Adipose tissue (tissue), 3 donors: ENCODE data around the gene GOLGA3. TPM values are rescaled to one million over a fixed set of nuclear protein-coding genes. Genes with fewer than 3 reads are reported as not detected.
"Not testable (repeated sequence)": the region's sequence is repeated elsewhere in the genome, so short reads cannot be mapped to it uniquely, and the experiment has no call there.

ENCODE experiments used
- H3K27ac ChIP-seq: one replicate; pipeline ENCODE4 v1.5.1; 2013; ENCODE audit warnings: low read depth, low read length
- WGBS, 3 donors: extraction: QIAGEN DNeasy Blood & Tissue Kit; methylation state at CpG; one replicate each; pipeline ENCODE4 v1.1.7; 2013; 5-methylcytosine and 5-hydroxymethylcytosine counted together
- polyA plus RNA-seq, 3 donors: library from polyadenylated mRNA; stranded (reverse); fragments of 200-250 nt; gene quantifications; one replicate each; pipeline ENCODE4 v1.2.3, GENCODE V29; 2013
- donor health status: healthy with polysubstance abuse.
- donor health status: Bipolar disorder and iron deficiency.
- donor health status: healthy.

GOLGA3 gene
- polyA plus RNA-seq, 3 donors, result 13.2 to 34.8 (median 14.1) TPM

DNA sequence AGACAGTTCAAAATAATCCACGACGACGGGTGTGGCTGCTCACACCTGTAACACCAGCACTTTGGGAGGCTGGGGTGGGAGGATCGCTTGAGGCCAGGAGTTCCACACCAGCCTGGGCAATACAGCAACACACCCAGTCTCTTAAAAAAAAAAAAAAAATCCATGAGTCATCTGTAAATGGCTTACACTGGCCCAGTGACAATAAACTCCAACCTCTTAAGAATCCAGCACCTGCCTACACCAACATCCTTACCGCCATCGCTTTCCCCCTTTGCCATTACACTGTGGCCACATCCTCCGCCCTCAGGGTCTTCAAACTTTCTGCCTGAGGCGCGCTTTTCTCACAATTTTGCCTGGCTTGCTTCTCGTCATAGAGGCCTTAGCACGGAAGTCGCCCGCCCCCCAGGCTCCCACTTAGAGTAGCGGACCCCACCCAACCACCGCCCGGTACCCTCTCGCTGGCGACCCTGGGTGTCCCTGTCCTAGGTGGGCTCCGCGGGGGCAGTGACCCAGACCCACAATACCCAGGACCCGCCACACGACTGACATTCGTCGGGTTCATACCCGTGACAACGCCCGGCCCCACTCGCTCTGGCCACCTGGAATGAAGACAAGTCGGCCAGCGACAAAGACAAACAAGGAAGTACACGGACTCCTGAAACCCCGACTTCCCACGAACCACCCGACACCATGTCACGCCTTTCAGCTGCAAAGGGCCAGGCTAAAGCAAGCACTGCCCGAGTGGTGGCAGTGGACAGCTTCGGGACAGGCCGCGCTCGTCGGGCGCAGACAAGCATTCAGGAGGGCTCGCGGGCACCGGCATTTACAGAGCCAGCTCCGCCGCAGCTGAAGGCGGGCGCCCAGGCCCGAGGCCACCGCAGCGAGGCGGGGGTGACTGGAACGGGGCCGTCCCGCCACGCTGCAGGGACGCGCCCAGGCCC, 636 bp downstream of the GOLGA3 start:
- WGBS, 3 donors, result 8 to 10% (median 10%) methylated on average over 51 to 59 of the region's 59 CpGs

GRCh38 chr12:132825861-132826260, 2.8 kb downstream of the GOLGA3 start:
- 90 to 96% (median 90%) methylated on average over 16 of the region's 16 CpGs for WGBS, 3 donors
- no peak overlapping the region for H3K27ac ChIP-seq

More for the DNA sequence above, 636 bp downstream of the GOLGA3 start:
- H3K27ac ChIP-seq, result no peak overlapping the region

GRCh38 chr12:132825089-132825488, 3.6 kb downstream of the GOLGA3 start:
- no peak overlapping the region for H3K27ac ChIP-seq
- 92 to 93% (median 92%) methylated on average over 18 of the region's 18 CpGs for WGBS, 3 donors

DNA sequence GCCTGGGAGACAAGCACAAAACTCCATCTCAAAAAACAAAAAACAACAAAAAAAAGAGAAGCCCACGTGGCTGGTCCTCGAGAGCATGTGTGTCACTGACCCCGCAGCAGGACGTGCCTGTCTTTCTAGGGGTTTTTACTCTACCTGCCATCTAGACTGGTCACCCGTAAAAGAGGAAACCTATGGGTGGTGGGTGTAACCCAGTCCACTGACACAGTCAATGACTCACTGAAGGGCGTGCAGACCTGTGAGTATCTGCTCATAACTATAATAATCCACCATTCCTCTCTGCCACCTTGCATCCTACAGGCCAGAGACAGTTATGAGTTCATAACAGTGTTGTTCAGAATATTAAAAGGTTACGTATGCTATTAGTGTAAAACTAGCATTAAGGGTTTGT, 4.6 kb downstream of the GOLGA3 start:
- 82 to 84% (median 84%) methylated on average over 7 of the region's 7 CpGs for WGBS, 3 donors
- H3K27ac ChIP-seq, result no peak overlapping the region

DNA sequence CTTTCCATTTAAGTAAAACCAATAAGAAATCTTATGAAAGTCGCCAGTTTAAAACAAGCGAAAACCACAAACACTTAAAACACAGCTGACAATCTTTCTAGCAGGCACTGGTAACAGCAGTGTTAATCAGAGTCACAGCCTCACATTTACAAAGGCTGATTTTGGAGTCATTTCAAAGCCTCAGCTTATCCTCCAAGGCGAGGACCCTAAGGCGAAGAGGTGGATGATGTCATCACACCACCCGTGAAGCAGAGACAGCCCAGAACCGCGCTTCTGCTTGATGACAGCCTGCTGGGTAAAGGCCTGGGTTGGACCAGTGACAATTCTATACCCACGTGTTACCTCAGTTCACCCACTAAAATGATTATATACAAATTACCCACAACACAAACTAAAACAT, 10.1 kb downstream of the GOLGA3 start:
- no peak overlapping the region for H3K27ac ChIP-seq
- WGBS, 3 donors, result 88 to 92% (median 92%) methylated on average over 8 of the region's 8 CpGs

DNA sequence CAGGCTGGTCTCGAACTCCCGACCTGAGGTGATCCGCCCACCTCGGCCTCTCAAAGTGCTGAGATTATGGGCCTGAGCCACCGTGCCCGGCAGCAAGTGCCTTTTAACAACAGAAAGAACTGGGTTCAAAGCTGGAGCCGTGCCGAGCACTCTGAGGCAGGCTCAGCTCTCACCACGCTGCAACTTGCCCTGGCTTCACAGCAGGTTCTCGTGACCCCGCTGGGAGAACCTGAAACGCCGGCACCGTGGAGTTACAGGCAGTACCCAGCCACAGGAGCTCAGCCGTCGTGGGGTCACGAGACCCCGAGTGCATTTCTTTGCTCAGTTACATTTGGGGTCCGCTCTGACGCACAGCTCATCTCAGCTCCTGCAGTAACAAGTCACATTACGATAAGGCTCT, 14.4 kb downstream of the GOLGA3 start:
- WGBS, 3 donors, result 96 to 97% (median 97%) methylated on average over 21 of the region's 21 CpGs
- no peak overlapping the region for H3K27ac ChIP-seq

- H3K27ac ChIP-seq, result no peak overlapping the region
- 94 to 97% (median 96%) methylated on average over 6 of the region's 6 CpGs for WGBS, 3 donors
These were observed 15.2 kb downstream of the GOLGA3 start for GRCh38 chr12:132813443-132813842.

- WGBS, 3 donors, result 89 to 90% (median 89%) methylated on average over 8 of the region's 8 CpGs
These were observed 15.9 kb downstream of the GOLGA3 start for GRCh38 chr12:132812631-132813305.

GRCh38 chr12:132809391-132809790, 19.3 kb downstream of the GOLGA3 start:
- WGBS, 3 donors, result 64 to 77% (median 65%) methylated on average over 12 to 13 of the region's 13 CpGs
- H3K27ac ChIP-seq, result not testable (repeated sequence)

More at GRCh38 chr12:132812631-132813305, 15.9 kb downstream of the GOLGA3 start:
- no peak overlapping the region for H3K27ac ChIP-seq

GRCh38 chr12:132807295-132808092, 21.2 kb downstream of the GOLGA3 start:
- WGBS, 3 donors, result 78 to 86% (median 80%) methylated on average over 22 to 25 of the region's 25 CpGs
- H3K27ac ChIP-seq, result no peak overlapping the region

GRCh38 chr12:132806857-132807256, 21.8 kb downstream of the GOLGA3 start:
- 86 to 89% (median 87%) methylated on average over 18 of the region's 18 CpGs for WGBS, 3 donors
- no peak overlapping the region for H3K27ac ChIP-seq

DNA sequence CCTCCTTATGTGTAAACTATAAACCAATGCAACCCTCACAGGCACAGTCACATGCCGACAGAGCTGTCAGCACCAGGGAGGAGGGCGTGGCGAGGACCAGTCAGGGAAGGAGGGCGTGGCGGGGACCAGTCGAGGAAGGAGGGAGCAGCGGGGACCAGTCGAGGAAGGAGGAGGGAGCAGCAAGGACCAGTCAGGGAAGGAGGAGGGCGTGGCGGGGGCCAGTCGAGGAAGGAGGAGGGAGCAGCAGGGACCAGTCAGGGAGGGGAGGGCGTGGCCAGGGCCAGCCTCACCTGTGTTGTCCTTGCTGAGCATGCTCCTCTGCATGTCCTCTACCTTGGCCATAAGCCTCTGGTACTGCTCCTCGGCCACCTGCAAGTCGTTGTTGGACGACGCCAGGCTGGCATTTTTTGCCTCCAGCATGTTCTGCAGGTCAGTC, 24.2 kb downstream of the GOLGA3 start:
- WGBS, 3 donors, result 84 to 89% (median 85%) methylated on average over 10 to 16 of the region's 16 CpGs
- H3K27ac ChIP-seq, result no peak overlapping the region

GRCh38 chr12:132803888-132804287, 24.8 kb downstream of the GOLGA3 start:
- 75 to 88% (median 82%) methylated on average over 15 of the region's 15 CpGs for WGBS, 3 donors
- H3K27ac ChIP-seq, result no peak overlapping the region

- WGBS, 3 donors, result 94 to 96% (median 96%) methylated on average over 14 of the region's 14 CpGs
- H3K27ac ChIP-seq, result no peak overlapping the region
These were observed 25.5 kb downstream of the GOLGA3 start for GRCh38 chr12:132803125-132803524.

DNA sequence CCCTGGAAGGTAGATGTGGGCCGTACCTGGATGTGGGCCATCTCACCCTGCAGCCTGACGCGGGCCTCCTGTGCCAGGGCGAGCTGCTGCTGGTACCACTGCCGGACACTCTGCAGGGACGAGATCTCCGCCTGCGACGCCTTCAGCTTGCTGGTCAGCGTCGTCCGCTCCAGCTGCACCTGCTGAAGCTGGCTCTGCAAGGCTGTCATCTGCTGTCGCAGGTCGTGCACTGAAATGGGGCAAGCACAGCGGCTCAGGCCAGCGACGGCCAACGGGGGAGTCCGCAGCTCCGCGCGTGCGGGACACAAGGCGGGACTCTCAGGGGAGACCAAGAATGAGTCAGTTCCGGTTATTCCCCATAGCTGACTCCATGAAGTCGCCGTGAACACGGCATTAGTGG, 26.9 kb downstream of the GOLGA3 start:
- WGBS, 3 donors, result 90 to 92% (median 92%) methylated on average over 28 of the region's 28 CpGs
- no peak overlapping the region for H3K27ac ChIP-seq

DNA sequence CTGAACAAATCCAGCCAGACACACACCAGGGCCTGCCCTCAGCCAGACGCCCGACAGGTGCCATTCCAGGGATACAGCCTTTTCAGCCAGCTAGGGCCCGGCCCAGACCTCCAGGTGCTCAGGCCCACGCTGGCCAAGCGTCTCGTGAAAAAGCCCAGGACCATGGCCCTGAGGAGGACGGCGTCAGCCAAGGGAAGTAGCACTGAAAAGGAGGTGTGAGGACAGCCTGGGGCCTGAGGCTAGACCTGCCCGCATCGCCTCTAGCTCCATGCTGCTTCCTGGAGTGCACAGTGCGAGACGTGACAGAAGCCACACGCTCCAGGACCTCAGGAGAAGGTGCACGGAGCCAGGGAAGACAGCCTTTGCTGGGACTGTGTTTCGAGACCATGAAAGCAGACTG, 29.8 kb downstream of the GOLGA3 start:
- 94 to 97% (median 95%) methylated on average over 15 of the region's 15 CpGs for WGBS, 3 donors
- no peak overlapping the region for H3K27ac ChIP-seq

GRCh38 chr12:132797820-132798570, 30.7 kb downstream of the GOLGA3 start:
- WGBS, 3 donors, result 93 to 94% (median 93%) methylated on average over 24 of the region's 24 CpGs
- no peak overlapping the region for H3K27ac ChIP-seq

- WGBS, 3 donors, result 93 to 96% (median 94%) methylated on average over 14 of the region's 14 CpGs
These were observed 32.8 kb downstream of the GOLGA3 start for GRCh38 chr12:132795847-132796246.

More at GRCh38 chr12:132795847-132796246, 32.8 kb downstream of the GOLGA3 start:
- H3K27ac ChIP-seq, result no peak overlapping the region
